HG02759 (cell line): ENCODE measurements around the gene PRODH.
"Not testable (repeated sequence)": the region's sequence is repeated elsewhere in the genome, so short reads cannot be mapped to it uniquely, and the experiment has no call there.

ENCODE experiments used
- ATAC-seq: cut with Tn5 transposase; IDR thresholded peaks from one replicate; pipeline ENCODE4 v1.9.1; 2021; ENCODE audit warnings: mild to moderate bottlenecking, moderate library complexity; ENCODE audit not compliant: unreplicated experiment

Gene PRODH

GRCh38 chr22:18935889-18936529 is at the start of gene PRODH:
TSS of gene PRODH (minus strand) at chr22:18936293. CDS start at chr22:18936287, 6 bp downstream.
- ATAC-seq: no peak

- ATAC-seq: no peak
Observed at GRCh38 chr22:18985780-18986179, 49.7 kb upstream of the PRODH start.

GRCh38 chr22:18984564-18984963 is 48.5 kb upstream of the PRODH start:
- ATAC-seq: no peak

GRCh38 chr22:18983120-18983651 is 47.1 kb upstream of the PRODH start:
- ATAC-seq: no peak

GRCh38 chr22:18980829-18981228 is 44.7 kb upstream of the PRODH start:
- no peak for ATAC-seq

GRCh38 chr22:18979957-18980356 is 43.9 kb upstream of the PRODH start:
- no peak for ATAC-seq

- ATAC-seq: no peak
Observed at GRCh38 chr22:18978506-18978905, 42.4 kb upstream of the PRODH start.

GRCh38 chr22:18977824-18978425 is 41.8 kb upstream of the PRODH start:
- ATAC-seq: no peak

- no peak for ATAC-seq
Observed at GRCh38 chr22:18976197-18976751, 40.2 kb upstream of the PRODH start.

- no peak for ATAC-seq
Observed at GRCh38 chr22:18975434-18976196, 39.5 kb upstream of the PRODH start.

- ATAC-seq: no peak
Observed at GRCh38 chr22:18974477-18975180, 38.5 kb upstream of the PRODH start.

GRCh38 chr22:18973264-18974031 is 37.4 kb upstream of the PRODH start:
- ATAC-seq: no peak

- not testable (repeated sequence) for ATAC-seq
Observed at GRCh38 chr22:18972591-18972990, 36.5 kb upstream of the PRODH start.

GRCh38 chr22:18972029-18972428 is 35.9 kb upstream of the PRODH start:
- ATAC-seq: not testable (repeated sequence)

- no peak for ATAC-seq
Observed at GRCh38 chr22:18971321-18971751, 35.2 kb upstream of the PRODH start.

GRCh38 chr22:18970948-18971315 is 34.8 kb upstream of the PRODH start:
- ATAC-seq: no peak

GRCh38 chr22:18970176-18970947 is 34.3 kb upstream of the PRODH start:
- ATAC-seq: no peak

- ATAC-seq: not testable (repeated sequence)
Observed at GRCh38 chr22:18969158-18969942, 33.3 kb upstream of the PRODH start.
